ENCODE measurements around the gene UCP3. TPM values are rescaled to one million over a fixed set of nuclear protein-coding genes. Genes with fewer than 3 reads are reported as not detected.

The UCP3 gene
- total RNA-seq, 2 donors from 2014 or later: 1.6 to 2.3 TPM

- no peaks in the 10 kb centered on the region for H3K27me3 ChIP-seq
- TF ChIP-seq POLR2A (IDR thresholded peaks at IDR 0.05) (no peak), CTCF (IDR thresholded peaks at IDR 0.05) (no peak)
- no peak overlapping the region for H3K27ac ChIP-seq
- no peak overlapping the region for H3K4me3 ChIP-seq
- no peaks in the 10 kb centered on the region for H3K36me3 ChIP-seq (replicated peaks in 1 of 2; ENCODE audit: insufficient read depth in 1 of 2, low read depth in 2 of 2)
- ATAC-seq: no peak
- DNase-seq: no peak
- H3K9me3 ChIP-seq: no peaks in the 10 kb centered on the region
- H3K4me1 ChIP-seq: no peaks in the 10 kb centered on the region
- 75 to 83% methylated on average over 3 to 7 of the region's 7 CpGs for WGBS, 2 donors
- intact Hi-C loops (cut with DNase I): no loop called here
Observed at GRCh38 chr11:74001822-74002286, 7.0 kb downstream of the UCP3 start.

- no peaks in the 10 kb centered on the region for H3K27me3 ChIP-seq
- DNase-seq: no peak
- intact Hi-C loops (cut with DNase I): no loop called here
- H3K36me3 ChIP-seq (replicated peaks in 1 of 2; ENCODE audit: insufficient read depth in 1 of 2, low read depth in 2 of 2): no peaks in the 10 kb centered on the region
- 89 to 91% methylated on average over 14 of the region's 14 CpGs for WGBS, 2 donors
- H3K27ac ChIP-seq: no peak overlapping the region
- no peaks in the 10 kb centered on the region for H3K9me3 ChIP-seq
- no peaks in the 10 kb centered on the region for H3K4me1 ChIP-seq
- TF ChIP-seq POLR2A (IDR thresholded peaks at IDR 0.05): no peak
- no peak for TF ChIP-seq CTCF (IDR thresholded peaks at IDR 0.05)
- ATAC-seq: no peak
- H3K4me3 ChIP-seq: no peak overlapping the region
Observed at GRCh38 chr11:74000307-74001133, 8.4 kb downstream of the UCP3 start.

- 63 to 67% methylated on average over 8 of the region's 8 CpGs for WGBS, 2 donors
- Histone ChIP-seq H3K4me3 (no peak overlapping the region), H3K4me1 (no peaks in the 10 kb centered on the region), H3K27ac (no peak overlapping the region), H3K27me3 (no peaks in the 10 kb centered on the region), H3K9me3 (no peaks in the 10 kb centered on the region), H3K36me3 (replicated peaks in 1 of 2; ENCODE audit: insufficient read depth in 1 of 2, low read depth in 2 of 2) (no peaks in the 10 kb centered on the region)
- intact Hi-C loops (cut with DNase I): no loop called here
- TF ChIP-seq CTCF (IDR thresholded peaks at IDR 0.05) (no peak), POLR2A (IDR thresholded peaks at IDR 0.05) (no peak)
- ATAC-seq: no peak
- no peak for DNase-seq
Observed at GRCh38 chr11:73999581-74000306, 9.1 kb downstream of the UCP3 start.

- ATAC-seq (no peak), DNase-seq (no peak)
- WGBS, 2 donors: 86 to 89% methylated on average over 13 of the region's 13 CpGs
- Histone ChIP-seq H3K4me1 (no peaks in the 10 kb centered on the region), H3K9me3 (no peaks in the 10 kb centered on the region), H3K36me3 (replicated peaks in 1 of 2; ENCODE audit: insufficient read depth in 1 of 2, low read depth in 2 of 2) (no peaks in the 10 kb centered on the region), H3K4me3 (no peak overlapping the region), H3K27me3 (no peaks in the 10 kb centered on the region), H3K27ac (no peak overlapping the region)
- no peak for TF ChIP-seq POLR2A (IDR thresholded peaks at IDR 0.05)
- TF ChIP-seq CTCF (IDR thresholded peaks at IDR 0.05): no peak
- intact Hi-C loops (cut with DNase I): no loop called here
Observed at GRCh38 chr11:73998846-73999575, 9.9 kb downstream of the UCP3 start.
